T-helper 2 cell treated with Interferon-gamma antibody and Interleukin-4, amounts not matched to agents 100 ng/mL and 5 ng/mL, for 36 hours (primary cell): Measurements from ENCODE around the gene GNA14. TPM values are rescaled to one million over a fixed set of nuclear protein-coding genes. Genes with fewer than 3 reads are reported as not detected.
"Not testable (repeated sequence)": the region's sequence is repeated elsewhere in the genome, so short reads cannot be mapped to it uniquely, and the experiment has no call there.

Source experiments
- intact Hi-C: fragments of 100-400 bp; cut with micrococcal nuclease; formaldehyde crosslinking; loops from one replicate; pipeline ENCODE4 v1.15.1; 2023
- total RNA-seq: library from RNA; stranded (reverse); gene quantifications from 2 replicates; pipeline ENCODE4 v1.2.3, GENCODE V29; 2022

Gene GNA14
- total RNA-seq, 1 donor from 2014 or later = not detected

DNA sequence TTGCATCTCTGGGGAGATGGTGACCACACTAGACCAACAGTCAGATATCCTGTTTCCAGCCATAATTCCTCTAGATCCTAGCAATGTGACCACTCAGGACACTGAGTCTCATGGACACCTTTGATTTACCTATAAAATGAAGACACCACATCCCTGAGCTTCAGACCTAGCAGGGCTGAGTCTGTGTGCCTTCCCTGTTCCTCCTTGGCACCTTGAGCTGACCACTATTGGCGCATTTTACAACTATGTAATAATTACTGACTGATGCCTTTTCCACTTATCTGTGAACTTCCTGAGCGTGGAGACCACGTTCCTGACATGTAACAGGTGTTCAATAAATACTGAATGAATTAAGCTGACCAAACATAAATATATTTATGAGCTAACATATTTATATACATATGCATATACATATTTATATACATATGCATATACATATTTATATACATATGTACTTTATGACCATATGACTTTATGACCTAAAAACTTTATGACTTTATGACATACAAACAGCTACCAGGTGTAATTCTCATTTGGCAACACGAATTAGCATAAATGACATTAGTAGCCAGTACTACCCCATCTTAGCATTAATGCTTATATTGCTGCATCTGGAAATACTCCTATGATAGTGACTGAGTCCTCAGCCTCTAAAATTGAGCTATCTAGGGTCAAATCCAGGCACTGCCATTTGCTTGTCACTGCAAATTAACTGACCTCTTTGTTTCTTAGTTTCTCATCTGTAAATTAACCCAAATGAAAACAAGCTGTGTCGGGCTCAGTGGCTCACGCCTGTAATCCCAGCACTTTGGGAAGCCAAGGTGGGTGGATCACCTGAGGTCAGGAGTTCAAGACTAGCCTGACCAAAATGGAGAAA, 150.6 kb downstream of the GNA14 start:
- intact Hi-C loops = no loop called here

GRCh38 chr9:77495834-77496671, 152.1 kb downstream of the GNA14 start:
- intact Hi-C loops = no loop called here

- intact Hi-C loops = not testable (repeated sequence)
Observed at GRCh38 chr9:77490279-77490678, 157.8 kb downstream of the GNA14 start.

DNA sequence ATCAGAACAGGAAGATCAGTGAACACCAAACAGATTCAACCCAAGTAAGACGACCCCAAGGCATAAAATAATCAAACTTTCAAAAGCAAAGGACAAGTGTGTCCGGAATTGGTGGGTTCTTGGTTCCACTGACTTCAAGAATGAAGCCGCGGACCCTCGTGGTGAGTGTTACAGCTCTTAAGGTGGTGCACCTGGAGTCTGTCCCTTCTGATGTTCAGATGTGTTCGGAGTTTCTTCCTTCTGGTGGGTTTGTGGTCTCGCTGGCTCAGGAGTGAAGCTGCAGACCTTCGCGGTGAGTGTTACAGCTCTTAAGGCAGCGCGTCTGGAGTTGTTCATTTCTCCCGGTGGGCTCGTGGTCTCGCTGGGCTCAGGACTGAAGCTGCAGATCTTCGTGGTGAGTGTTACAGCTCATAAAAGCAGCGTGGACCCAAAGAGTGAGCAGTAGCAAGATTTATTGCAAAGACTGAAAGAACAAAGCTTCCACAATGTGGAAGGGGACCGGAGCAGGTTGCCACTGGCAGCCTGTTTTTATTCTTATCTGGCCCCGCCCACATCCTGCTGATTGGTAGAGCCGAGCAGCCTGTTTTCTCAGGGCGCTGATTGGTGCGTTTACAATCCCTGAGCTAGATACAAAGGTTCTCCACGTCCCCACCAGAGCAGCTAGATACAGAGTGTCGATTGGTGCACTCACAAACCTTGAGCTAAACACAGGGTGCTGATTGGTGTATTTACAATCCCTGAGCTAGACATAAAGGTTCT, 158.5 kb downstream of the GNA14 start:
- intact Hi-C loops = loop anchor here (2.0 kb wide), 1 partner anchor 15 kb away; no protein-coding TSS in a partner anchor

DNA sequence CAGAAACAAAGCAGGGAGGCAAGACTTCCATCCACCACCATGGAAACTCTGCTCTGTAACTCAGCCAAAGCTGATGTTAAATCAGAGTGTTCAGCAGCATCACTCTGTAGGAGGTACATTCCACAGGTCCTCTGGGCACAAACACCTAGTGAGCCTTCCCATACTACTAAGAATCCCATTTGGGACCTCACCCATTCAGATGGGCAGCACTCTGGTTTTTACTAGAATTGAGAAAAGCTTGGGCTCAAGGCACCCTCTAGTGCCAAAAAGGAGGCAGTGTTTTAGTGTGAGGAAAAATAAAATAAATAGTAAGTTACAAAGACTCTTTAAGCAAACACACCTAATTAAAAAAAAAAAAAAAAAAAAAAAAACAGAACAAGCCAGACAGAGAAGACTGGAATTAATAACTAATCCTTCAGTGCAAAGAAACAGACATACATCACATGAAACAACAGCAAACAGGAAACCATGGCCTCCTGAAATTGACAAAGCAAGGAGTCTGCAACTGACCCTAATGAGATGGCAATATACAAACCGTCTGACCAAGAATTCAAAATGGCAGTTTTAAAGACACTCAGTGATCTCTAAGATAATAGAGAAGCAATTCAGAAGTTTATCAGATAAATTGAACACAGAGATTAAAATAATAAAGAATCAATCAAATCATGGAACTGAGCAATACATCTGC, 159.5 kb downstream of the GNA14 start:
- intact Hi-C loops = loop anchor here (1.0 to 2.0 kb wide), 3 partner anchors 14 to 55 kb away; no protein-coding TSS in a partner anchor

DNA sequence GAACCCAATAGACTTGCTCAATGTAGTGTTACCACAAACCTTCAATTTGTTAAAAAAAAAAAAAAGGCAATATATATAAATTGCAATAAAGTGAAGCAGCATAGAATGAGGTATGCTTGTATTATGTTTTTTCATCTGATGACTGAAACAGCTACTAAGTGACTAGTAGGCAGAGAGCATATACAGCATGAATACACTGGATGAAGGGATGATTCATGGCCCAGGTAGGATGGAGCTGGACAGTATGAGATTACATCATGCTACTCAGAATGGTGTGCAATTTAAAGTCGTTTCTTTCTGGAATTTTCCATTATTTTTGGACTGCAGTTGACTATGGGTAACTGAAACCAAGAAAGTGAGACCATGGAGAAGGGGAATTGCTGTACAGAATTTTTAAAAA, 161.2 kb downstream of the GNA14 start:
- intact Hi-C loops = no loop called here

- intact Hi-C loops = no loop called here
Observed at GRCh38 chr9:77486463-77486862, 161.7 kb downstream of the GNA14 start.

DNA sequence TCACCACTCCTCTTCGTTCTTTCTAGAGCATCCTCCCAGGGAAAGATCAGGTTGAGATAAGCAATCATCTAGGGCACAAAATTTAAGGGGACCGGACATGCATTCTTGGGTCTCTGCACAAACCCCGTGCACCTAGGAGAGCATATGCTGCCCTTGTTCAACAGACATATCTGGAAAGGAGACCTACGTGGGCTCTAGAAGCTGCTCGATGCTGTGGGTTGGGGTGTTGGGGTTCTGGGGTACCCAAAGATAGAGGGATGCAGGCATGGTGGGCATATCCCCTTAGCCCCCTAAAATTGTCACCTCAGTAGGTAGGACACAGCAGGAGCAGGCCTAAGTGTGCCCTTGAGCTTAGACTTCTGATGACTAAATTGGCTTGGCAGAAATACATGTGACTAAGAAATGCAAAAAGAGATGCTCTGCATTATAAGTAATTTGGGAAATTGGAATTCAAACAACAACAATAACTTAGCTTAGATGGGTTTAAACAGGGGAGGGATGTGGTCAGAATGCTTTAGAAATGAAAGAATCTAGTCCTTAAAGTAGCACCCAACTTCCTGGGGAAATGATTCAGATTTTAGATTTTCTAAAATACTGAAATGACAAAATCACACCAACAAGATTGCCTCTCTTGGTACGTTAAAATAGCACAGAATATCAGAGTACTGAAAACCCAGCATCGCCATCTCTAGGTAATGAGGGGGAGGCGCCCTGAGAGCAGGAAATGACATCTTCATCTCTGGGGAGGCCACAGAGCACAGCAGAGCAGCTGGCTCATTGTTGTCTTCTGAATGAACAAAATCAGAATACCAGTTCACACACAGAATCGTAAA, 172.3 kb downstream of the GNA14 start:
- intact Hi-C loops = loop anchor here (1.0 to 10.0 kb wide), 3 partner anchors 13 to 759 kb away; partner anchors contain the start of gene CEP78

DNA sequence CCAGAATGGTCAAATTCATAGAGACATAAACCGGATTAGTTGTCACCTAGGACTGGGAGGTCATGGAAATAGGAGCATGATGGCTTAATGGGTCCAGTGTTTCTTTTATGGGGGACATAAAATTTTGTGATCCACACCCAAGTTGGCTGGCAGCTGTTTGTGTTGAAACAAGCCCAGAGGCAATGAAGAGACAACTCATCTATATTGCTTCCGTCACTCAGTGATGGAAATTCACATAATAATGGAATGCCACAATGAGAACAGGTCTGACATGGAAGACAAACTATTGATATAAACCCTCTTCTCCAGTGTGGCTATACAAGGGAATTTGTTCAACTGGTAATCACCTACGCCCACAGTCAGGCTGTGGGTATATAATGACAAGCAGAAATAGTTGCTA, 173.2 kb downstream of the GNA14 start:
- intact Hi-C loops = loop anchor here (2.0 to 10.0 kb wide), 2 partner anchors 14 to 760 kb away; partner anchors contain the start of gene CEP78

DNA sequence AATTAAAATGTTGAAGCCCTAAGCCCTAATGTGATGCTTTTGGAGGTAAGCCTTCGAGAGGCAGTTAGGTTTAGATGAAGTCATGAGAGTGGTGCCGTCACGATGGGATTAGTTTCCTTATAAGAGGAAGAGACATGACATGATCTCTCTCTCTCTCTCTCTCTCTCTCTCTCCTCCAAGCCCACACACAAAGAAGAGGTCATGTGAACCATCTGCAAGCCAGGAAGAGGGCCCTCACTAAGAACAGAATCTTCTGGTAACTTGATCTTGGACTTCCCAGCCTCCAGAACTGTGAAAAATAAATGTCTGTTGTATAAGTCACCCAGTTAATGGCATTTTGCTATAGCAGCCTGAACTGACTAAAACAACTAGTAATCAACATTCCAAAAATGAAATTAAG, 175.5 kb downstream of the GNA14 start:
- intact Hi-C loops = loop anchor here (10.0 kb wide), 1 partner anchor 762 kb away; the partner anchor contains the start of gene CEP78

DNA sequence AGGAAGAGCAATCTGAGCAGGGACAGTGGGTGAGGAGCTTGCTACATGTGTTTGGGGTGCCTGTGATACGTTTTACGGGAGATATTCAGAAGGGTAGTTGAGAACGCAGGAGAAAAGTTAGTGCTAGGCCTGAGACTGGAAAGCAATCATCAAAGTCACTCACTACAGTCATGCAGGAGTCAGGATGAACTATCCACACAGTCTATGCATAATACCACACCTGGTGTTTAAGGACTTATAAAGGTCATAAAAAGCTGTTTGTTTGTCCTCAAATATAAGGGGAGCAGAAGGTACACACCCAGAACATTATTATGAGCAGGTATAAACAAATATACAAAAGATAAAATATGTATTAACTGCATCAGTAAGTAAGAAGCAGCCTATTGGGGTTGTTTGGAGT, 176.6 kb downstream of the GNA14 start:
- intact Hi-C loops = loop anchor here (10.0 kb wide), 1 partner anchor 763 kb away; the partner anchor contains the start of gene CEP78

- intact Hi-C loops = loop anchor here (10.0 kb wide), 1 partner anchor 765 kb away; the partner anchor contains the start of gene CEP78
Observed at GRCh38 chr9:77469515-77470231, 178.4 kb downstream of the GNA14 start.

GRCh38 chr9:77464661-77465060, 183.5 kb downstream of the GNA14 start:
- intact Hi-C loops = no loop called here

- intact Hi-C loops = no loop called here
Observed at GRCh38 chr9:77463151-77463550, 185.0 kb downstream of the GNA14 start.

- intact Hi-C loops = no loop called here
Observed at GRCh38 chr9:77462066-77462465, 186.1 kb downstream of the GNA14 start.

GRCh38 chr9:77460938-77461337, 187.2 kb downstream of the GNA14 start:
- intact Hi-C loops = no loop called here

DNA sequence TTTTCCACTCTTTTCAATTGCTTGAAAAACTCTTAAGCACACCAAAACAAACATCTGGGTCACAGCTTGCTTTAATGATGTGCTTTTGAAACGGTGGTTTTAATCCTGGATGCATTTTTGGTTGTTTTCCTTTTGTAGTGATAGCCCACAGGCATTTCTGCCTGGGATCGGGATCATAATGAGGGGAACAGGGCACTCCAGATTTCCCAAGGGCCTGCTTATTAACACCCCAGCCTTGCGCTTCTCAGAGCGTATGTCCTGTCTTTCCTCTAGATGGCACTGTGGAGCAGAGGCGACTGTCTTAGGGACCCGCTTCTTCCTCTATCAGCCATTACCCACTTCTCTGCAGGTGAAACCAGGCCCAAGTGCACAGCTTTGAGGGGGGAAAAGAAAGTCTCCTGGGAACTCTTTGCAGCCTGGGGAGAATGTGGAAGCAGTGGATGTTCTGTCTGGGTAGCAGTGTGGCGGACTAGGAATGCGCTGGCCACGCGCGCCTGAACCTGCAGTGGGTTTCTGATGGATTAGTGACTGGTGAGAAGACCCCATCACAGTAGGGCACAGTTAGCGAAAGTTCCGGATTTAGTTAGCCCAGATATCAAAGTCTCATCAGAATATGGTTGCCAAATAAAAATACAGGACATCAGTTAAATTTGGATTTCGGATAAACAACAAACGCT, 190.1 kb downstream of the GNA14 start:
- intact Hi-C loops = loop anchor here (1.0 to 5.0 kb wide), 5 partner anchors 18 to 574 kb away; partner anchors contain the start of gene GNAQ

DNA sequence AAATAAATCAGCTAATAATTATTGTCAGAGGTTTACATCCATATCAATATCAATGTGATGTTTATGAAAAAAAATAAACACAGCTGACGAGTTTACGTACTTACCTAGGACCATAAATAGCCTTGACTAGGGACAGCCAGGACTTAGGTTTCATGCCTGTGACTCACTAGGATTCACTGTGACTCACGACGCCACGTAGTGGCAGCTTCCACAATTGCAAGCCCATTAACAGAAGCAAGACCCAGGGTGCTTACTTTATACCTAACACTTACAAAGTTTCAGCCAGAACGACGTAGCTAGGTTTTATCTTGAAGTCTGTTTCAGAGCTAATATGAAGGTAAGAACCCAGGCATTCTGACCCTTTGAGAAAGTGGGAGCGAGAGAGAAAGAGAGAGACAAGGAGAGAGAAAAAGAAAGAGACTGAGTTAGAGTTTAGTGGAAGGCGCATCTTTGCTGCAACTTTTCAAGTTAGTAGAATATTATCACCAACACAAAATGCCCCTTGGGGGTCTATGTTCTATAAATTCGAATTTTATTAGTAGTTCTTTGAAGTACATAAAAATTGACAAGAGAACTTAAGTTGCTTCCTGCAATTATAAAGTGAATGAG, 191.2 kb downstream of the GNA14 start:
- intact Hi-C loops = loop anchor here (2.0 to 5.0 kb wide), 2 partner anchors 290 to 575 kb away; partner anchors contain the start of gene GNAQ
